NCI-H2171 treated with DMSO at 0.1 percent for 48 hours (cell line): Measurements from ENCODE around the gene ABHD2.
A peak's percentile ranks its signal among the peaks of the same experiment; 100 is the strongest.
"Not testable (repeated sequence)": the region's sequence is repeated elsewhere in the genome, so short reads cannot be mapped to it uniquely, and the experiment has no call there.

Experiments
- DNase-seq: peaks from one replicate; lab custom pipeline; 2025; lab: John Stamatoyannopoulos, UW

The ABHD2 gene

DNA sequence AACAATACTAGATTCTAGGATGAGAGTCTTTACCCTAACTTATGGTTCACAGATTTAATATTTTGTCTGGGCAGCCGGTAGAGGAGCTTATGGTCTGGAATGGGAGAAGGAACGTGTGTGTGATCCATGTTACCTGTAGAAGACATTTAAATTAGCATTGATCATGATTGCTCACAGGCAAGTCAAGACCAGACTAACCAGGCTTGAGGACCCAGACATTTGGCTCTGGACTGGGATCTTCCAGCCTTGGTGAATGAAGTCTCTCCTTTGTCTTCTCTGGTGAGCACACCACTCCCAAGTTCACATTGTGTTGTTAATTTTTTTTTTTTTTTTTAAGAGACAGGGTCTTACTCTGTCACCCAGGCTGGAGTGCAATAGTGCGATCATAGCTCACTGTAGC lies 11.7 kb downstream of the ABHD2 start:
- no peak for DNase-seq

DNA sequence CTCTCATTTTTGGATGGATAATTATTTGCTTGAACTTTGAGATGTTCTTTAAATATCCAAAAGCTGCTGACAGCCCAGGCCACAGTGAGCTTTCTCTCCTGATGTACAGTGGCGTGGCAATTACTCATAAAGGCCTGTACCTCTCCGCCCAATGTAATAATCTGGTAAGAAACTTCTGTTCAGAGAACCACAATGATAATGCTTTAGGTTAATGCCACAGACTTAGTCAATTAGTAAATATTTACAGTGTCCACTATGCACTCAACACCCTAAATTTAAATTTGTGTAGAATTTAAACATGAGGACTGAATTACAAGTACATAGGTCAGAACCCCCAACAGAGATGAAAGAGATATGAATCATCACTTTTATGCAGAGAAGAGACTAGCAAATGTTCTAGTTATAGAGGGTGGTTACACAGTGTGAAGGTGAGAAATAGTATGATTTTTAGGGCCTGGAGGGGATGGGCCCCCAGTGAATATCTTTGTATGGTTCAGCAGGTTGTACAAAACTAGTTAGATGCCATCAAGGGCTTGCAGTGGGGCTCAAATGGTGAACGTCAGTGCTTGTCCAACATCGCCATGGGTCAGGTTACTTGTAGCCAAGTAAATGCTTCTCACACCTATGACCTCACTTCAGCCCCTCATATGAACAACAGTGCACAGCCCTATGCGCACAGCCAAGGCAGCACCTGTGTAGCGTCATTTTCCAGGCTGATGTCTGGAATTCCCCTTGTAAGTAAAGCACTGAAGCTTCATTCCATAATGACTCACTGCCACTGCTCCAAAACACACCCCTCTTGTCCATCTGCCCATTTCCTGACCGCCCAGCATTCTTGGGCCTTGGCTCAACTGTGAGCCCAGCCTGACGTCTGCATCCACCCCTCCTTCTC lies 13.3 kb downstream of the ABHD2 start:
- DNase-seq: no peak

DNA sequence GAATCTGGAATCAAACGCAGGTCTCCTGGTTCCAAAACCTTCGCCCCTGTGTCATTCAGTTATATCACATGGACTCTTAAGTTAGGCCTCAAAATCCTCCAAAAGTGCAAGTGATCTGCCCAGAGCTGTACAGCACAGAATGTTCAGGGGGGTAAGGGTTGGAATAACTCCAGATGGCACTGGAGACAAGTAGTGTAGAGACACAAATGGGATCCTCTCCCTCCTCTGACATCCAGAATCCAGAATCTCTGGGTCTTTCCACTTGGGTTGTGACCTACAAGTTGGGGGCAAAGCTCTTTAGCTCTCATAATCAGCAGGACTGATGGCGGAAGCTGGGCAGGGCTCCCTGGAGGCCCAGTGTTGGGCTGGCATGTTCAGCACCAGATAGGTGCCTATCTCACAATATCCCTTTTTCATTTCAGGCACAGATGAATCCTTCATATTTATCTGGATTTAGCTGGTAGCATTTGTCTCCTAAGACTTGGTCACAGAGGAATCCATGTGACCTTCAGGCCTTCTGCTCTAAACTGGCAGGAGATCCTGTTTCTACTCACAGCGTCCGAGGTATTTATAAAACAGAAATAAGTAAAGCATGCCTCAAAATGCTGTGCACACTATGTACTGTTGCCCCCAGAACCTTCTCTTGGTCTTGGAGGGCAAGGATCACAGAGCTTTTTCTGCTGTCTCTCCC lies 15.4 kb downstream of the ABHD2 start:
- DNase-seq: no peak

DNA sequence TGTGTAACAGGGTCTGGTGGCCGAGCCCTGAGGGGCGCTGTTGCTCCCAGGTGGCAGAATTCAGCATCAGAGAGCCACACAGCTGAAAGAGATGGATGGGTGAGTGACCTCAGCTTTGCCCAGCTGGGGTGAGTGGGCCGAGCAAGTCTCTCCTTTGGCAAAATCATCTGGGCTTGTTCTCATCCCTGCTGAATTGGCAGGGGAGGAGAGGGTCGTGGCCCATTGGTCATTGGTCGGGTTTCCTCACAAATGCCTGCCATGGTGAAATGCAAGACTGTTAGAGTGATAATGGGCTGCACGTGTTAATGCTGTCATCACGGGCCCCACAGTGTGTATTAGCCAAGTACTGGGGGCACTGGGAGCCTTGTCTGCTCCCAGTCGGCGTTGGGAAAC lies 15.9 kb downstream of the ABHD2 start:
- no peak for DNase-seq

DNA sequence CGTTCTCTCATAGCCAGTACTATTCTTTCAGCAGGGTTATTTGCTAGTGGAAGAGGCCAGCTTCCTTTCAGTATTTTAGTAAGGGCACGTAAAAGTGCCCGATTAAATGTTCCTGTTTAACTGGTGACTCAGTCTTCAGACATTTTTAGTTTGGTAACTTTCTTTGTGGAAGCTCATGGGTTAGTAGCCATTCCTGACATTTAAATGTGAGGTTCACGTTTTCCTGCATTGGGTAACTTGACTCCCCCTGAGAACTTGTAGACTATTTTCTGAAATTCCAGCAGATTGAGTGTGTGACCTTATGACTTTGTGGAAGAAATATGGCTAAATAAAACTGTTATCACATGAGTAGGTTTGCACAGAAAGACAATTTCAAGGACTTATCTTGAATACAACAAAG lies 16.9 kb downstream of the ABHD2 start:
- no peak for DNase-seq

DNA sequence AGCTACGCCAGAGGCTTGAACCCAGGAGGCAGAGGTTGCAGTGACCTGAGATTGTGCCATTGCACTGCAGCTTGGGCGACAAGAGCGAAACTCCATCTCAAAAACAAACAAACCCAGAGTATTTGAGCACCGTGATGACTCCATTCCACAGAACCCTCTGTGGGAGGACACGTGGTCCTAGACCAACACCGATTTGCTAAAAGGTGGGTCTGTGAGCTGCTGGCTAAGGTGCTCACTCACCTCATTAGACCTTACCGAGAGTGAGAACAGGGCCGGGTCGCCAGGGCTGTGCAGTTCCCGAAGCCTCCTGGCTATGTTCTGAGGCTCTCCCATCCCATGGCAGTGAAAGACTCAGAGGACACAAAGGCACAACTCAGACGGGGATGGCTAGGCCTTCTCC lies 17.9 kb downstream of the ABHD2 start:
- DNase-seq: no peak

DNA sequence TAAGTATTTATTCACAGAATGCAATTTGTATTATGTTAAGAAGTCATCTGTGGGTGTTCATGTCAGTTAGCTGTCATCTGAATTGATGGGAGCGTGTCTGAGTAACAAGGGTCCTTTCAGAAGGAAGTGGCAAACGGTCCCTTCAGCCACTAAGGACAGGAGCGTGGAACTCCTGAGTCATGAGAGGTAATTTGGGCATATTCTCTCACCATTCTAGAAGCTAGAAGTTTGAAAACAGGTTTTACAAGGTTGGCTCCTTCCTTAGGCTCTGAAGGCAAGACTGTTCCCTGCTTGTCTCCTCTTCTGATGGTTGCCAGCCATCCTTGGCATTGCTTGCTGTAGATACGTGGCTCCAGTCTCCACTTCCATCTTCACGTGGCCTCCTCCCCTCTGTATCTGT lies 19.7 kb downstream of the ABHD2 start:
- no peak for DNase-seq

DNA sequence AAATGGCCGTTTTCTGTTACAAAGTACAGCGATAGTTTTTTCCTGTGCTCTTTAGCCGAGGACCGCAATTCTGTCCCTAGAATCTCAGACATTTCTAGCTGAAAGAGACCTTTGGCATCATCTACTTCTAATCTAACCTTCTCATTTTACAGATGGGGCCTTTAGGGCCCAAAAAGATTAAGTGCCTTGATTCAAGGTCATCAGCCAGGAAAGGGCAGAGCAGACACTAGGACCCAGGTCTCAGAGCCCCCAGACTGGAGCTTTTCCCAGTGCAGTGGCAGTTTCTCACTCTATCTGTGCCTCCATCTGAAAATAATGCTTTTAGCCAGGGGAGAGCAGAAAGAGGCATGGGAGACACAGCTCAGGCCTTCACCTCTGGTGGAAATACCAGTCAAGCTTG lies 20.6 kb downstream of the ABHD2 start:
- DNase-seq: no peak

DNA sequence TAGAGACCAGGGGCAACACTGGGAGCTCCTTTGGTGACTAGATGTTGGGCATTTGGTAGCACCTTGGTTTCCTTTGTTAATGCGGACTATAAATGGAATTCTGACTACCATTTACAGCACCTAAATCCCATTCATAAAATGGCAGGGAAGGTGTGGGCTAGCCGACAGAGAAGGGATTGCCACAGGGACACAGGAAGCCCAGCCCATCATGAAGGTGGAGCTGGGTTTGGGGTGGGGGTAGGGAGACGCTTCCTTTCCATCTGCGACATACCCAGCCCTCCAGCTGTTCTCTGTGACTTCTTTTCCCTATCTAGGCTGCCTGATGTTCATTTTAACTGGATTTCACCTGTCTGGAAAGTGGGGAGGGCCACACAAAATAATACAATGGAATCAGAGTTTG lies 21.0 kb downstream of the ABHD2 start:
- peak; percentile 22 for DNase-seq

DNA sequence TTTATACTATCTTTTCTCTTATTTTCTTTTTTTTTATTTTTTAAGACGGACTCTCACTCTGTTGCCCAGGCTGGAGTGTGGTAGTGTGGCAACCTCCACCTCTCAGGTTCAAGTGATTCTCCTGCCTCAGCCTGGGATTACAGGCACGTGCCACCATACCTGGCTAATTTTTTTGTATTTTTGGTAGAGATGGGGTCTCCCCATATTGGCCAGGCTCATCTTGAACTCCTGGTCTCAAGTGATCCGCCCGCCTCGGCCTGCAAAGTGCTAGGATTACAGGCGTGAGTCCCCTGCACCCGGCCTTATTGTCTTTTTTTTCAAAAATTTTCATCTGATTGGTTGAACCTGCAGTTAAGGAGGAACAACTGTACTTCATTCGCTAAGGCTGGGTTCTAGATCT lies 21.8 kb downstream of the ABHD2 start:
- no peak for DNase-seq

DNA sequence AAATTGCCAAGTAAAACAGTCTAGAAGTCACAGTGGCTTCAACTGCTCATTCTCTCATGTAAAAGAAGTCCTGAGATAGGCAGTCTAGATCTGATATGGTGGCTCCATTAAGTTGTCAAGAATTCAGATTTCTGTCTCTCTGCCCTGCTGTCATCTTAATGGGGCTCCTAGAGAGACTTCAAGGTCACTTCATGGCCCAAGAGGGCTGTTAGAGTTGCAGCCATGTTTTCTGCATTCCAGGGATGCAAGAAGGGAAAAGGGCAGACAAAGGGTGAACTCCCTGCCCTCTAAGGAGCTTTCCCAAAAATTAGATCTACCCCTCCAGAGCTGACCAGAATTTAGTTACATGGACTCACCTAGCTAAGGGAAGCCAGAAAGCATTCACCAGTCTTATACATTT lies 23.1 kb downstream of the ABHD2 start:
- no peak for DNase-seq

DNA sequence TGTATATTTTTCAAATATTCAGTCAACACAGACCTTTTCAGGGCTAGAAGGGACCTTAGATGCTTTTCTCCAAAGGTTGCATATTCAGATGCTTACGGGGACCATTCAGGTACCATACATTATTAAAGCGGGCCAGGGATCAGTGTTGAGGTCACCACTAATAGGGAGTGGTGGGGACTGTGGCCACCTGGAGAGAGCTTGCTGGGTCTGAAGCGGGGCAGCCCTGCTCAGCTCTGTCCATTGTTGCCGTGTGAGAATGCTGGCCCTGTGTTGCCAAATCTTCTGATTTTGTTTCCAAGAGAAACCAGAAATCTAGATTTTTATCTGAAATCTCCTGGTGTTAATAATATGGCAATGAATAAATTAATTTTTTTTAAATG lies 23.7 kb downstream of the ABHD2 start:
- DNase-seq: no peak

DNA sequence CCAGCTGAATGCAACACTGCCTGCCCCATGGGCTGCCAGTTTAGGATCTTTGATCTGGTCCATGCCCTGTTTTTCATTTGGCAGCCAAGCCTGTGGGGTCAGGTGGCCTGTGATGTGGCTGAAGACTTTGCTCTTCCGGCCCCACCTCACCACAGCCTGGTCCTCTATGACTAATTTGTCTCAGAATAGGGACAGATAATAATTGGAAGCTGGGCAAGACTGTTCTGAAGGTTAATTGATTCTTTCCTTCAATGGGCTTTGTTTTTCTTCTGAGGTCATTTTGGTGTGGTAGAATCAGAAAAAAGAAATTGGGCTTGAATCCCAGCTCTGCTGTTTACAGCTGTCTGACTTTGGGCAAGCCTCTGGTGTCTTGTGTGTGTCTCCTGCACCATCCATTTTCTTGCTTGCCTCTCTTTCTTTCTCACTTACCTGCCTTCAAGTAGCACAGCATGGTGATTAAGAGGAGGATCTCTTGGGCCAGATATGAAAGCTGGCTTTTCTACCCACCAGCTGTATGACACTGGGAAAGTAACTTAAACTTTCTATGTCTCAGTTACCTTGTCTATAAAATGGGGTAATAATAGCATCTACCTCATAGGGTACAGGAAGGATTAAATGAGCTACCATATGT lies 24.2 kb downstream of the ABHD2 start:
- DNase-seq: no peak

DNA sequence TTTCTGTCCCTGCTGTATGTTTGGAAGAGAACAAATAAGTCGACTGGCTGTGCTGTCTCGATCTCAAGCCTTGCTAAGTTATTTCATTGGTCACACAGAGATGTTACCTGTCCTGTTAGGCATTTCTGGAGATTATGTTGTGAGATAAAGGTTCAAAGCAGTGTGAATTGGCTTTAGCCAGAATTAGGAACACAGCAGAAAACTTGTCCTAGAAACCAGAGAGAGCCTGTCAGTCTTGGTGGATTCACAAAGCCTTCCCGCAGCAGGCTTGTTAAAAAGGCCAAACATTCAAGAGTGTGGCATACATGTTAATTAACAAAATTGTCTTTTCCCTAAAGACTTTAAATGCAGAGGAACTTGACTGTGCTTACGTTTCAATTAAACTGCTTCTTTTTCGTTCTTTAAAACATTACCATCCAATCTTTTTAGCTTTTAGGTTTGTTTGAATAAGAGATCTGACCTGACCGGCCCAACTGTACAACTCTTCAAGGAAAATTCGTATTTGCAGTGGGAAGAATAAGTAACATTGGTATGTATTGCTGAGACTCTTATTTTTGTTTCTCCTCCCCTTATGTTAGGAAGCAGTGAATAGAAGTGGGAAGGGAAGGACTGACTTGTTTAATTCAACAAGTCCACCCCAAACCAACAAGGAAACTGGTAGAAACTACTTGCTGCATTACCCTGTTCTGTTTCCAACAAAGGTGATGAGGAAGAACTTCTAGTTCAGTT lies 25.2 kb downstream of the ABHD2 start:
- no peak for DNase-seq

DNA sequence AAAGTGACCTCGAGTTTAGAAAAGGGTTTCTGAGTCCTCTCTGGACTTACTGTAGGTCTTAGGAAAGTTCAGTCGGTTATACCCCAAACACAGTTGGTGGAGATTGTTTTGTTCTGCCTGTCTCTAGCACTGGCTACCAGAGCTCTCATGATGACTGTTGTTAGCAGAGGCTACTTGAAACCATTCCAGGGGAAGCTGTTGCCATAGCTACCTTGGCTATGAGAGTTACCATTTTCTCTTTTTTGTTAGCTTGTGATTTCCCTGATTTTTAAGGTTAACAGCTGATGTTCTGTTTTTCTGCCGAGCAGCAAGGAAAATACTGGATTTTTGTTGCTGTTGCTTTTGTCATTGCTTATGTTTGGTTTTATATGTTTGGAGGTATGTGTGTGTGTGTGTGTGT lies 26.7 kb downstream of the ABHD2 start:
- DNase-seq: peak; percentile 51

DNA sequence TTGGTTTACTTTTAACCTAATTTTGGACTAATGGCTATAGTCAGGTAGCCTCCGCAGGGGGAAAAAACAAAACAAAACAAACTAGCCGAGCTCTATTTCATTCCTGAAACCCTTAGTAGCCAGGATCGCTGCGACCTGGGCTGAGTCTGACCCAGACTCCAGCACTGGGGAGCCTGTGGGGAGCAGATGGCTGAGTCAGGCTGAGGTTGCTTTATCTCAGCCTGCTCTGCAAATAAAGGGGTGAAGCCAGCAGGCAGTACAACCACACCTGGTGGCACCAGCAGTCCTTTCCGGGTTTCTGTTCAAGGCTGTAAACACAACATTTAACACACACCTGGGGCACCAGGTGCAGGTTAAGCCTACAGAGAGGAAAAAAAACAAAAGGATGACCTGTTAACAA lies 27.3 kb downstream of the ABHD2 start:
- peak; percentile 90 for DNase-seq

DNA sequence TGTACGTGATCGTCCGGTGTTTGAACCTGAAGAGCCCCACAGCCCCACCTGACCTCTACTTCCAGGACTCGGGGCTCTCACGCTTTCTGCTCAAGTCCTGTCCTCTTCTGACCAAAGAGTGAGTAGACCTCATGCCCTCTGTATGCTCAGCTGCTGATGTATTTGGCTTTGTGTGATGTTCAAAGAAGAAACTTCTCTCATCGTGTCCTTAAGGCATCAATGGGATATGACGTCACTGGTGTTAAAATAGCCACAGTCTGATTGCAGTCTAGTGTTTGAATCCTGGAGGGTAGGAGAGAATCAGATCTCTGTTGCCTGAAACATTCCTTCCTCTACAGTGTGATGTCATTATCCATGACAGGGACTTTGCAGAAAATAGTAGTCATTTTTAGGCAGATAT lies 28.1 kb downstream of the ABHD2 start:
- no peak for DNase-seq

DNA sequence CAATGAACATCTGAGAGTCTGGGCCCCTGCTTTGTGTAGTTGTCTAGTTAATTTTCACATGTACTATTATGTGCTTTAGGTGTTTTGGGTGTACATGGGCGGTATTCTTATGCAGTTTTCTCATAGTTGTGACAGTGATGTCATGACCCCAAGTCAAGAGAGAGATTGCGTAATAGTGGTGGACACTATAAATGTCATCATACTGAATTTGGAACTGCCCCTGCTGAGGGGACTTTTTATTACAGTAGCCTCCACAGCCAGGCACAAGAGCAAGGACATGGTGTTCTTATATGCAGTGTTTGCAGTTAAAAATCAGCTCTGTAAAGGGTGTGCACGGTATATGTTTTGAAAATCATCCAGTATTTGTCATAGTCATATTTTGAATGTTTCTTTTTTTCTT lies 29.5 kb downstream of the ABHD2 start:
- DNase-seq: no peak

DNA sequence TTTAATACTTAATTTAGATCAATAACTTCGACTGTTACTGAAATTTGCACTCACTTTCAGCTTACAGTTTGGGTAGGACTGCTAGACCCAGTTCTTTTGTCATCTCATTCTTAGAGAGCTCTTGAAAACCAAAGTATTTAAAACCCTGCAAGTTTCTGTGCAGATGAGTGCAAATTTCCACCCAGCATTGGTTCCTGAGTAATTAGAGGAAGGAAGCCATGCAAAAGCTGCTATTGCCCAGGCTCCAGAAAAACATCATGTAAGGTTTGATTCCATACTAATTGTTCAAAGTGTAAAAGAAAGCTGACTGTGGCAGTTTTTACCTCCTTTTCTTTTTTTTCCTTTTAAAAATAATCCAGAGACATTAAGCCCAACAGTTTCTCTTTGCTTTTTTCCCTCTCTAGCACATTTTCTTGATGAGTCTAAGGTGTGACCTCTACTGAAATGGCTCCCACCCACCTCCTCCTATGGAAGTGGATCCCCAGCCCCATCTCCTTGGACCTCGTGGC lies 30.3 kb downstream of the ABHD2 start:
- DNase-seq: no peak

DNA sequence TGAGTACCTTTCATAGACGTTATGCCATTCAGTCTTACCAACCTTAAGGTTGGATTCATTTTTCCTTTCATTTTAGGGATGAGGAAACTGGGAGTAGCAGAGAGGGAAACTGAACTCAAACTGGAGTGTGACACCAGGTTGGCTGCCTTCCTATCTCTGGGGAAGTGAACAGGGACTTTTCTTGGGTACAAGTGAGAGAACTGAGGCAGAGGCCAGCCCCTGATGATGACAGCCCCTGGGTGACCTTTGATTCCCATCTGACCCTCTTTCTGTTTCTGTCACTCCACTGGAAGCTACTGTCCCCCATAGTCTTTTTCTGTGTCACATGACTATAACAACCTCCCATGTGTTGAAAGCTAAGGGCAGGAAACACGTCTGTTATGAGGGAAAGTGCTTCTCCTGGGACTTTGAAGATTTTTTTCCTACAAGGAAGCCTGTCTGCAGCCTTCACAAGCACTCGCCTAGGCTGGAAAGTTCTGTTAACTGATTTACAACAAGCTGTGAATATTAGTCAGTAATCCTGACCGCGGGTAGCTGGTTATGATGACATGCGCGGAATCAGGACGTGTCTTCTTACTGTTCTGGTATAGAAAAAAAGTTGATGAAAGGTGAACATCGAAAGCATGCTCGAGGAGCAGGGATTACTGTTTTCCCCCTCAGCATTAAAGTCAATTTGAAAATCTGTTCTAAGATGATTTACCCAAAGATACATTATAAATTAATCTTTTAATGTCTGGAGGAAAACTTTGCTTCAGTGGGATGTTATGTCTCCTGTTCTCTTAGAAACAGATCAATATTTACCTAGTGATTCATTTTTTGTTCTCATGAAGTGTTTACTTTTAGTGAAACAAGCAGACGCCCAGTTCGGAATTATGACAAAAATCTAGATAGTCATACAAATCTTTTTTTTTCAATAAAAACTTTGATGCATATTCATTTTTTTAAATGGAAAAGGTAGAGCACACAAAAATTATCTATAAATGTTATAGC lies 31.5 kb downstream of the ABHD2 start:
- no peak for DNase-seq

DNA sequence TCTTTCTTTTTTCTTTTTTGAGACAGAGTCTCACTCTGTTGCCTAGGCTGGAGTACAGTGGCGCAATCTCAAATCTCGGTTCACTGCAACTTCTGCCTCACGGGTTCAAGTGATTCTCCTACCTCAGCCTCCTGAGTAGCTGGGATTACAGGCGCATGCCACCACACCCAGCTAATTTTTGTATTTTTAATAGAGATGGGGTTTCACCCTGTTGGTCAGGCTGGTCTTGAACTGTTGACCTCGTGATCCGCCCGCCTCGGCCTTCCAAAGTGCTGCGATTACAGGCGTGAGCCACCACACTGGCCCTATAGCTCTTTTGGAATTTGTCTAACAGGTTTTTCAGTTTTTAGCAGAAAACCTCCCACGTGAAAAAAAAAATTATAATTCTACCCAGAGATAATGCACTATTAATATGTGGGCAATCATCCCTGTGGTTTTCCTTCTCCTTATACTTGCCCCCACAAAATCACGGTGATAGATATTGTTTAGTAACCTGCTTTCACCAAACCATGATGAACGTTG lies 32.3 kb downstream of the ABHD2 start:
- DNase-seq: not testable (repeated sequence)
